Neural progenitor cell (in vitro differentiated cells): Measurements from ENCODE around the gene SPACA7. TPM values are rescaled to one million over a fixed set of nuclear protein-coding genes. Genes with fewer than 3 reads are reported as not detected.

ENCODE experiments used
- DNase-seq: peaks from one replicate; pipeline ENCODE4 v3.0.0-alpha.2; 2016; ENCODE audit warnings: low spot score
- H2AFZ ChIP-seq: fragments of 200-600 bp; sonication (generic); replicated peaks from 2 replicates; pipeline ENCODE4 v1.6.1; 2016; ENCODE audit warnings: antibody characterized with exemption
- H3F3A ChIP-seq: fragments of 200-600 bp; sonication (generic); 2 replicates; pipeline ENCODE4 v1.6.1; 2016; ENCODE audit warnings: antibody characterized with exemption, low read depth
- H3K27ac ChIP-seq: fragments of 200-600 bp; sonication (generic); 2 replicates; pipeline ENCODE4 v1.5.1; 2016; ENCODE audit warnings: mild to moderate bottlenecking
- H3K27me3 ChIP-seq: fragments of 200-600 bp; sonication (generic); 2 replicates; pipeline ENCODE4 v1.6.1; 2016; ENCODE audit warnings: mild to moderate bottlenecking, moderate library complexity
- H3K36me3 ChIP-seq: fragments of 200-600 bp; sonication (generic); 2 replicates; pipeline ENCODE4 v1.5.1; 2016
- H3K4me1 ChIP-seq: fragments of 200-600 bp; sonication (generic); 2 replicates; pipeline ENCODE4 v1.6.1; 2016; ENCODE audit warnings: mixed run types
- H3K4me2 ChIP-seq: fragments of 200-600 bp; sonication (generic); 2 replicates; pipeline ENCODE4 v1.6.1; 2016
- H3K4me3 ChIP-seq: fragments of 200-600 bp; sonication (generic); 2 replicates; pipeline ENCODE4 v1.5.1; 2016
- H3K79me2 ChIP-seq: fragments of 200-600 bp; sonication (generic); 2 replicates; pipeline ENCODE4 v1.6.1; 2016; ENCODE audit warnings: low read depth
- H3K9ac ChIP-seq: fragments of 200-600 bp; sonication (generic); 2 replicates; pipeline ENCODE4 v1.6.1; 2016
- H3K9me3 ChIP-seq: fragments of 200-600 bp; sonication (generic); 2 replicates; pipeline ENCODE4 v1.5.1; 2016; ENCODE audit warnings: low read depth
- H4K20me1 ChIP-seq: fragments of 200-600 bp; sonication (generic); 2 replicates; pipeline ENCODE4 v1.6.1; 2016; ENCODE audit warnings: low read depth
- H3K27ac Mint-ChIP-seq: 3 replicates; pipeline ENCODE4 v1.8.0; 2021; ENCODE audit warnings: mixed read lengths
- H3K27me3 Mint-ChIP-seq: 2 replicates; pipeline ENCODE4 v1.8.0; 2022; ENCODE audit warnings: low read depth, mild to moderate bottlenecking, inconsistent platforms, moderate library complexity, mixed read lengths; ENCODE audit not compliant: insufficient read depth
- H3K36me3 Mint-ChIP-seq: 3 replicates; pipeline ENCODE4 v1.8.0; 2021; ENCODE audit warnings: mixed read lengths
- H3K4me1 Mint-ChIP-seq: 3 replicates; pipeline ENCODE4 v1.8.0; 2021; ENCODE audit warnings: mixed read lengths
- H3K4me3 Mint-ChIP-seq: 3 replicates; pipeline ENCODE4 v1.8.0; 2021; ENCODE audit warnings: mild to moderate bottlenecking, moderate library complexity, mixed read lengths
- H3K9me3 Mint-ChIP-seq: 3 replicates; pipeline ENCODE4 v1.8.0; 2020; ENCODE audit warnings: mixed read lengths
- EZH2 ChIP-seq: fragments of 200-600 bp; sonication (generic); IDR thresholded peaks from 2 replicates; pipeline ENCODE4 v1.6.1; 2017; ENCODE audit warnings: antibody characterized with exemption, mild to moderate bottlenecking, moderate library complexity
- EZH2phosphoT487 ChIP-seq: fragments of 200-600 bp; sonication (generic); IDR thresholded peaks from 2 replicates; pipeline ENCODE4 v1.6.1; 2017; ENCODE audit warnings: antibody characterized with exemption
- total RNA-seq: library from RNA; depleted of rRNA; stranded (reverse); fragments of >200 nt; gene quantifications from 2 replicates; pipeline ENCODE4 v1.2.3, GENCODE V29; 2015; ENCODE audit warnings: low replicate concordance
- TF ChIP-seq, protein P1 (sequence below): fragments of 200-600 bp; sonication (generic); IDR thresholded peaks from 2 replicates; pipeline ENCODE4 v1.5.1; 2017; ENCODE audit warnings: antibody characterized with exemption, mild to moderate bottlenecking

Gene SPACA7
- total RNA-seq, 1 donor from 2014 or later = not detected

DNA sequence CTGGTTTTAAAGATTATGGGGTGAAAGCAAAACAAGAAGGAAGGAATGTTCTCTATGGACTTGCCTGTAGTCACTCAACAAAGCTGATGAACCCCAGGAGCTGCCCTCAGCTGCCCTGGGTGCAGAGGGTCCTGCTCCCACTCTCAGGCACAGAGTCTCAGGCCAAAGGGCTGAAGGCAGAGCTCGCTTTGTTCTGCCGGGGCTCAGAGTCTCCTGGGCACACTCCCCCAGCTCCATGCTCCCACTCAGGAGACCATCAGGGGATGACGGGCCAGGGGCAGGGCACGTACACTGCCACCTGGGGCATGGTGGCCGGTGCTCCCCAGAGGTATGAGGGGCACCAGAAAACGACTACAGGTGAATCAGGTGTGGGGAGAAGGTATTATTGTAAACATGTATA lies 46.8 kb upstream of the SPACA7 start:
- H3K4me2 ChIP-seq = no peak overlapping the region
- H3K36me3 ChIP-seq = no peaks in the 10 kb centered on the region
- peaks cover 18% of the 10 kb centered on the region for H3K27me3 Mint-ChIP-seq
- no peak overlapping the region for H3K4me3 ChIP-seq
- H3K79me2 ChIP-seq = no peaks in the 10 kb centered on the region
- TF ChIP-seq, protein P1, sequence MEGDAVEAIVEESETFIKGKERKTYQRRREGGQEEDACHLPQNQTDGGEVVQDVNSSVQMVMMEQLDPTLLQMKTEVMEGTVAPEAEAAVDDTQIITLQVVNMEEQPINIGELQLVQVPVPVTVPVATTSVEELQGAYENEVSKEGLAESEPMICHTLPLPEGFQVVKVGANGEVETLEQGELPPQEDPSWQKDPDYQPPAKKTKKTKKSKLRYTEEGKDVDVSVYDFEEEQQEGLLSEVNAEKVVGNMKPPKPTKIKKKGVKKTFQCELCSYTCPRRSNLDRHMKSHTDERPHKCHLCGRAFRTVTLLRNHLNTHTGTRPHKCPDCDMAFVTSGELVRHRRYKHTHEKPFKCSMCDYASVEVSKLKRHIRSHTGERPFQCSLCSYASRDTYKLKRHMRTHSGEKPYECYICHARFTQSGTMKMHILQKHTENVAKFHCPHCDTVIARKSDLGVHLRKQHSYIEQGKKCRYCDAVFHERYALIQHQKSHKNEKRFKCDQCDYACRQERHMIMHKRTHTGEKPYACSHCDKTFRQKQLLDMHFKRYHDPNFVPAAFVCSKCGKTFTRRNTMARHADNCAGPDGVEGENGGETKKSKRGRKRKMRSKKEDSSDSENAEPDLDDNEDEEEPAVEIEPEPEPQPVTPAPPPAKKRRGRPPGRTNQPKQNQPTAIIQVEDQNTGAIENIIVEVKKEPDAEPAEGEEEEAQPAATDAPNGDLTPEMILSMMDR = no peak
- TF ChIP-seq EZH2phosphoT487 (no peak), EZH2 (no peak)
- H3F3A ChIP-seq = peaks cover 9% of the 10 kb centered on the region
- H3K4me3 Mint-ChIP-seq = no peak overlapping the region
- no peak overlapping the region for H3K9ac ChIP-seq
- no peak for DNase-seq
- H3K27ac Mint-ChIP-seq = no peak overlapping the region
- H3K4me1 ChIP-seq = peaks cover 10% of the 10 kb centered on the region
- H3K27ac ChIP-seq = no peak overlapping the region
- H3K9me3 ChIP-seq = no peaks in the 10 kb centered on the region
- no peaks in the 10 kb centered on the region for H4K20me1 ChIP-seq
- H3K9me3 Mint-ChIP-seq = peaks cover 3% of the 10 kb centered on the region
- H3K36me3 Mint-ChIP-seq = no peaks in the 10 kb centered on the region
- peaks cover 3% of the 10 kb centered on the region for H3K27me3 ChIP-seq
- no peak overlapping the region for H2AFZ ChIP-seq
- H3K4me1 Mint-ChIP-seq = peaks cover 17% of the 10 kb centered on the region

DNA sequence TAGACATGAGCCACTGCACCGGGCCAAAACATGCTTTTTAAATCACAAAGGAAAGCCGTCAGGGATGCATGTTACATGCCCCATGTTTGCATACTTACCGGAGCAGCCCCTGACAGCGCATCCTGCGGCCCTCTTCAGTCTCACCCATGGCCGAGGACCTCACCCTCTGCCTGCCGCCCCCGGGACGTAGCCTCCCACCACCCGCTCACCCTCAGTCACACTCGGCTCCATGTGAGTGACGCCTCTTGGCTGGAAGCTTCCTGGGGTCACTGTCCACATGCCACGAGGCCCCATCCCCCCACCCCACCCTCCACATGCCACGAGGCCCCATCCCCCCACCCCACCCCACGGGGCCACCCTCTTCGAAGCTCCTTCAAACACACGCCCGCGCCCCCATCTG lies 46.1 kb upstream of the SPACA7 start:
- Mint-ChIP-seq H3K27me3 (peaks cover 18% of the 10 kb centered on the region), H3K36me3 (no peaks in the 10 kb centered on the region), H3K4me1 (peaks cover 14% of the 10 kb centered on the region), H3K27ac (no peak overlapping the region), H3K9me3 (peaks cover 6% of the 10 kb centered on the region), H3K4me3 (no peak overlapping the region)
- Histone ChIP-seq H3K9ac (no peak overlapping the region), H3K27me3 (no peaks in the 10 kb centered on the region), H3F3A (peaks cover 9% of the 10 kb centered on the region), H3K27ac (no peak overlapping the region), H3K79me2 (no peaks in the 10 kb centered on the region), H3K36me3 (no peaks in the 10 kb centered on the region), H2AFZ (no peak overlapping the region), H4K20me1 (no peaks in the 10 kb centered on the region), H3K4me3 (no peak overlapping the region), H3K4me2 (no peak overlapping the region), H3K9me3 (no peaks in the 10 kb centered on the region), H3K4me1 (peaks cover 10% of the 10 kb centered on the region)
- no peak for DNase-seq
- TF ChIP-seq EZH2 (no peak), EZH2phosphoT487 (no peak)
- TF ChIP-seq, protein P1 = no peak

DNA sequence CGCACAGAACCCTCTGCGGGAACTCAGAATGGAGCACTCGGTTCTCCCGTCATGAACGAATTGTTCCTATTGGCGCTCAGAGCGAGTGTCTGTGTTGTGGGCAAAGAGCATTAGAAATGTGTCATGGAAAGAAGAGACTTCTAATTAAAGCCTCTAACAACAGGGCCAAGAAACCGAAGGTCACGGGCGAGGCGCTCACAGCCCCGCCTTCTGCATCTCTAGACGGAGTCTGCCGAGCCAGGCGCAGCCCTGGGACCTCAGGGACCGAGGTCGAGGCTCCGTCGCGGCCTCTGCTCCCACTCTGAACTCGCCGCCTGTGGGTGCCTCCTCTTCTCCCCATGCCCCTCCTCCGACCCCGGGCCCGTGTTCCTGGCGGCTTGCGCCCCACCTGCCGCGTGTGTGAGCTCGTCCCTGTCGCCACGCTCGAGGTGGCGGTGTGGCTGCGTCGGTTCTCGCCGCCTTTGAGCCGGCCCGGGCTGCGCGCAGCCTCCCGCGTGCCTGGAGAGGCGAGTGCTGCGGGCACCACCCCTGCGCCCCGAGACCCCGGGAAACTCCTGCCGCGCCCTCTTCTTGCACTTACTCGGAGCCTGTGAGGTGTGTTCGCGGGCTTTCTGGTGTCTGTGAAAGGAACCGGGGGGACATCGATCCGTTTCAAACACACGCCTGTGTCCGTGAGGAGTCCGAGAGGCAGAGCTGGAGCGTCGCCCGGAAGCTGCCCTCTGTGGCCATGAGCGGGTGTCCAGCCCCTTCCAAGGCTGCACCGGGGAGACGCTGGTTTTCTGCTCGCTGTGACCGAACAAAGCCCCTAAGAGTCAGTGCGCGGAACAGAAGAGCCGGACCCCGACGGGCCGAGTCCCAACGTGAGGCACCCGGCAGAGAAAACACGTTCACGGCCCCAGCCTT lies 45.4 kb upstream of the SPACA7 start:
- TF ChIP-seq EZH2 = no peak
- TF ChIP-seq, protein P1 = no peak
- no peaks in the 10 kb centered on the region for H4K20me1 ChIP-seq
- H3K4me3 ChIP-seq = no peak overlapping the region
- H3K4me2 ChIP-seq = no peak overlapping the region
- H3F3A ChIP-seq = peaks cover 9% of the 10 kb centered on the region
- H3K27me3 ChIP-seq = no peaks in the 10 kb centered on the region
- DNase-seq = no peak
- no peak overlapping the region for H3K27ac ChIP-seq
- no peaks in the 10 kb centered on the region for H3K36me3 ChIP-seq
- H3K27me3 Mint-ChIP-seq = peaks cover 17% of the 10 kb centered on the region
- H3K36me3 Mint-ChIP-seq = no peaks in the 10 kb centered on the region
- peaks cover 7% of the 10 kb centered on the region for H3K9me3 Mint-ChIP-seq
- H2AFZ ChIP-seq = no peak overlapping the region
- H3K9me3 ChIP-seq = no peaks in the 10 kb centered on the region
- H3K9ac ChIP-seq = no peak overlapping the region
- no peaks in the 10 kb centered on the region for H3K79me2 ChIP-seq
- H3K27ac Mint-ChIP-seq = no peak overlapping the region
- peak overlapping the region; percentile 68 for H3K4me3 Mint-ChIP-seq
- peaks cover 10% of the 10 kb centered on the region for H3K4me1 ChIP-seq
- H3K4me1 Mint-ChIP-seq = peaks cover 12% of the 10 kb centered on the region
